ENCODE data around the gene PAFAH2. TPM values are rescaled to one million over a fixed set of nuclear protein-coding genes. Genes with fewer than 3 reads are reported as not detected.

The PAFAH2 gene
- total and polyA plus RNA-seq, 2 of the 13 experiments (the other 11 are each of a cell fraction or from before 2014, with no cell fraction given) = 6.9 to 9.4 TPM

GRCh38 chr1:26028490-26028980 is 30.7 kb upstream of the PAFAH2 start (continued):
- TF ChIP-seq ZNF646 (CRISPR knock-in tag; IDR thresholded peaks at IDR 0.05) (no peak), CBX1 (IDR thresholded peaks at IDR 0.05; ENCODE audit: low read depth) (no peak), U2AF1 (optimal IDR thresholded peaks at IDR 0.05; ENCODE audit: low read depth, low read length) (peak; percentile 43), ZBTB42 (CRISPR knock-in tag; IDR thresholded peaks at IDR 0.05) (no peak), LRRFIP1 (CRISPR knock-in tag; conservative IDR thresholded peaks at IDR 0.05) (no peak), ZNF230 (CRISPR knock-in tag; IDR thresholded peaks at IDR 0.05) (no peak), ATAD3A (CRISPR knock-in tag; IDR thresholded peaks at IDR 0.05) (no peak), DBP (CRISPR knock-in tag; IDR thresholded peaks at IDR 0.05; ENCODE audit: not compliant biosample characterization) (no peak), ZNF770 (CRISPR knock-in tag; IDR thresholded peaks at IDR 0.05) (0 out of 2 replicates have a peak, but pooled peaks have one; percentile 36), MYPOP (CRISPR knock-in tag; IDR thresholded peaks at IDR 0.05) (no peak), MAFF (IDR thresholded peaks at IDR 0.05; ENCODE audit: low read depth, low read length) (no peak), ZNF749 (CRISPR knock-in tag; IDR thresholded peaks at IDR 0.05; ENCODE audit: borderline replicate concordance) (0 out of 2 replicates have a peak, but pooled peaks have one; percentile 36), ATF1 (CRISPR knock-in tag; IDR thresholded peaks at IDR 0.05) (no peak), ADNP (CRISPR knock-in tag; IDR thresholded peaks at IDR 0.05) (peak; percentile 55; the same call in 1 of the 2 replicates), ZNF580 (CRISPR knock-in tag; IDR thresholded peaks at IDR 0.05; ENCODE audit: borderline replicate concordance, low read depth) (peak; percentile 60; the same call in 1 of the 2 replicates), ZSCAN12 (CRISPR knock-in tag; IDR thresholded peaks at IDR 0.05) (no peak), PHF5A (CRISPR knock-in tag; IDR thresholded peaks at IDR 0.05; ENCODE audit: low read depth, unreplicated experiment) (no peak)
